Measurements from ENCODE around the gene C1orf141. TPM values are rescaled to one million over a fixed set of nuclear protein-coding genes. Genes with fewer than 3 reads are reported as not detected.
A peak's percentile ranks its signal among the peaks of the same experiment; 100 is the strongest.

C1orf141 gene
- total RNA-seq, 1 donor from 2014 or later = not detected

DNA sequence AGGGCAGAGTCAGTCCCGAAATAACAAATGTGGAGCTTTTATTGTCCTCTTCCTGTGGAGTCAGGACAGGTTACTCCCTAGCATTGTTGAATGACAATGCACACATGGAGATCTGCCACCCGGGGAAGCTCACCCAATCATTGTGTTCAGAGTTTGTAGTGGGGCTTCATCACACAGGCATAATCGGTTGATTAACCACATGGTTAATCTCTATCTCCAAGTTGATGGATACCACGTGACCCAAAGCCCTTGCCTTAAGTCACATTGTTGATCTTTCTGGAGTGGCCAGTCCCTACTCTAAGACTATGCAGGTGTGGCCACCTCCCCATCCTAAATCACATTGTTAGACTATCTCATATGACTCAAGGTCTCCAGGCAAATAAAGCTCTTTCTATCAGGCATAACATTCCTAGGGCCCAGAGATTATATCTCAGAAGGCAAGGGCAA is 2.6 kb upstream of the C1orf141 start:
- H3K27ac Mint-ChIP-seq (ENCODE audit: unreplicated experiment) = no peak overlapping the region
- TF ChIP-seq, protein P1, sequence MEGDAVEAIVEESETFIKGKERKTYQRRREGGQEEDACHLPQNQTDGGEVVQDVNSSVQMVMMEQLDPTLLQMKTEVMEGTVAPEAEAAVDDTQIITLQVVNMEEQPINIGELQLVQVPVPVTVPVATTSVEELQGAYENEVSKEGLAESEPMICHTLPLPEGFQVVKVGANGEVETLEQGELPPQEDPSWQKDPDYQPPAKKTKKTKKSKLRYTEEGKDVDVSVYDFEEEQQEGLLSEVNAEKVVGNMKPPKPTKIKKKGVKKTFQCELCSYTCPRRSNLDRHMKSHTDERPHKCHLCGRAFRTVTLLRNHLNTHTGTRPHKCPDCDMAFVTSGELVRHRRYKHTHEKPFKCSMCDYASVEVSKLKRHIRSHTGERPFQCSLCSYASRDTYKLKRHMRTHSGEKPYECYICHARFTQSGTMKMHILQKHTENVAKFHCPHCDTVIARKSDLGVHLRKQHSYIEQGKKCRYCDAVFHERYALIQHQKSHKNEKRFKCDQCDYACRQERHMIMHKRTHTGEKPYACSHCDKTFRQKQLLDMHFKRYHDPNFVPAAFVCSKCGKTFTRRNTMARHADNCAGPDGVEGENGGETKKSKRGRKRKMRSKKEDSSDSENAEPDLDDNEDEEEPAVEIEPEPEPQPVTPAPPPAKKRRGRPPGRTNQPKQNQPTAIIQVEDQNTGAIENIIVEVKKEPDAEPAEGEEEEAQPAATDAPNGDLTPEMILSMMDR (IDR thresholded peaks at IDR 0.05) = no peak
- no peaks in the 10 kb centered on the region for H3K9me3 Mint-ChIP-seq (ENCODE audit: low read depth)
- no peaks in the 10 kb centered on the region for H3K27me3 Mint-ChIP-seq (ENCODE audit: low read depth)
- no peaks in the 10 kb centered on the region for H3K36me3 Mint-ChIP-seq (ENCODE audit: low read depth)
- H3K4me1 Mint-ChIP-seq (ENCODE audit: low read depth) = peaks cover 8% of the 10 kb centered on the region
- H3K4me3 Mint-ChIP-seq (ENCODE audit: unreplicated experiment) = no peak overlapping the region
- no peak for DNase-seq (ENCODE audit: low spot score)

DNA sequence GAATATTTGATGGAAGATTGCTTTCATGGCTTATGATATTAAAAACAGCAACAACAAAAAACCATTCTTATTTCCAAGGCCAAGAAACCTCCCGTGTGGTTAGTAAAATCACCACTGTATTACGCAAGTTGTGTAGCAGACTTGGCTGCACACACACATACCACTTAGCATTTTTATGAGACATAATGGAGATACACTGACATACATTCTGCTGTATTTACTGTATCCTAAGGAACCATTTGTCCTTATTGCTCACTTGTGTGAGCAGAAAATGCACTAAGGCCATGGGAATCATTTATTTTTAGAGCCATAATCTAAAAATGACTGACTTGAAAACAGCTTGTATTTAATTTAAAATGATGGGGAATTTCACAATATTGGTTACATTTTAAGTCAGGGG is 584 bp upstream of the C1orf141 start:
- TF ChIP-seq, protein P1 (IDR thresholded peaks at IDR 0.05) = no peak
- no peak for DNase-seq (ENCODE audit: low spot score)
- Mint-ChIP-seq H3K36me3 (ENCODE audit: low read depth) (no peaks in the 10 kb centered on the region), H3K27ac (ENCODE audit: unreplicated experiment) (peak overlapping the region; percentile 28), H3K4me1 (ENCODE audit: low read depth) (peaks cover 8% of the 10 kb centered on the region), H3K4me3 (ENCODE audit: unreplicated experiment) (no peak overlapping the region), H3K9me3 (ENCODE audit: low read depth) (no peaks in the 10 kb centered on the region), H3K27me3 (ENCODE audit: low read depth) (no peaks in the 10 kb centered on the region)

DNA sequence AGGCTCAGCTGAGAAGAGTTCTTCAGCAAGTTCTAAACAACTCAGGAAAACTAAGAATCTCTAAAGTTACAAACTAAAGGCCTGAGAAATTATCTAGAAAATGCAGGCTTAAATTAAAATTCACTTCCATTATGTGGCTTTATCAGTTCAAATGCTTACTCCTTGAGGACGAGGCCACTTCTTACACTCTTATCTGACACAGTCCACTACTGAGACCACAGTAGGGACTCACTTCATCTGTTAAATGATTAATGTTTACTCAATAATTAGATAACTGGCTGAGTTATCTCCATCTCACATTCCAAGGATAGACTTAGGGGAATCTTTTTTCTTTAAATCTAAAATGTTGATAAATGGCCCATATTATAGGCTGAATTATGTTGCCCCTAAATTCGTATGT is 1.6 kb downstream of the C1orf141 start:
- DNase-seq (ENCODE audit: low spot score) = no peak
- Mint-ChIP-seq H3K36me3 (ENCODE audit: low read depth) (no peaks in the 10 kb centered on the region), H3K27me3 (ENCODE audit: low read depth) (no peaks in the 10 kb centered on the region), H3K4me3 (ENCODE audit: unreplicated experiment) (no peak overlapping the region), H3K9me3 (ENCODE audit: low read depth) (no peaks in the 10 kb centered on the region), H3K27ac (ENCODE audit: unreplicated experiment) (no peak overlapping the region), H3K4me1 (ENCODE audit: low read depth) (peaks cover 8% of the 10 kb centered on the region)
- TF ChIP-seq, protein P1 (IDR thresholded peaks at IDR 0.05) = no peak

DNA sequence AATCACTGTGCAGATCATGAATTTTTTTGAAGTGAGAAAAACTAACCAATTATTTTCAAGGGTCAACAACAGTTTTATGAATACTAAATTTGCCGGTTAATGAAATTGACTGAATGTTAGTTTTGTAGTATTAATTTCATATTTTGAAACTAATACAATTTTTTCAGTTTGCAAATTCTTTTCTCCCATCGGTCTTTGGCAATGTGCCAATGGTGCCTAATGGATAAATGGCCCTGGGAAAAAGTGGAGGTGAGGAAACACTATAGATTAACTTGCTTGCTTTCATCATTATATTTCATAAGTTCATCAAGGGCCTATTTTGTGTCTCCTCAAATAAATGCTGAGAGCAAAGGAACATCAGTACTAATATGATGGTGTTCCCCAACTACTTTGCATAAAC is 4.1 kb downstream of the C1orf141 start:
- H3K9me3 Mint-ChIP-seq (ENCODE audit: low read depth) = no peaks in the 10 kb centered on the region
- H3K4me1 Mint-ChIP-seq (ENCODE audit: low read depth) = peaks cover 13% of the 10 kb centered on the region
- no peaks in the 10 kb centered on the region for H3K36me3 Mint-ChIP-seq (ENCODE audit: low read depth)
- TF ChIP-seq, protein P1 (IDR thresholded peaks at IDR 0.05) = no peak
- DNase-seq (ENCODE audit: low spot score) = no peak
- no peaks in the 10 kb centered on the region for H3K27me3 Mint-ChIP-seq (ENCODE audit: low read depth)
- no peak overlapping the region for H3K4me3 Mint-ChIP-seq (ENCODE audit: unreplicated experiment)
- H3K27ac Mint-ChIP-seq (ENCODE audit: unreplicated experiment) = no peak overlapping the region

DNA sequence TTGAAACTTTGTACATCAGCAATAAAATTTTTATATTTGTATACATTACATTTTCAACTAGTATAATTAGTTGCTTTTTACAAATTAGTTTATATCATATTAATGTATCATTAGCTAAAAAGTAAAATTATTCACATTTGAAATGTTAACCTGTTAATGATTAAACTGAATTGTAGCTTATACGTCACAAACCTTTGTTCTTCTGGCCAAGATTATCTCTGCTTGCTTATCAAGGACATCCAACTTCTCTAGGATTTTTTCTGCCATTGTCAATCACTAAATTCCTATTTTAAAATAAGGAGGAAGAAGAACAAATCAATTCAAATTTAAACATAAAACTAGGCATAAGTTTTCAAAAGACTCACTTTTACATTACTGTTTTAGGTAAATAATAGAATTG is 7.8 kb downstream of the C1orf141 start:
- no peak overlapping the region for H3K4me3 Mint-ChIP-seq (ENCODE audit: unreplicated experiment)
- TF ChIP-seq, protein P1 (IDR thresholded peaks at IDR 0.05) = no peak
- no peaks in the 10 kb centered on the region for H3K9me3 Mint-ChIP-seq (ENCODE audit: low read depth)
- peaks cover 5% of the 10 kb centered on the region for H3K4me1 Mint-ChIP-seq (ENCODE audit: low read depth)
- no peak overlapping the region for H3K27ac Mint-ChIP-seq (ENCODE audit: unreplicated experiment)
- H3K27me3 Mint-ChIP-seq (ENCODE audit: low read depth) = no peaks in the 10 kb centered on the region
- H3K36me3 Mint-ChIP-seq (ENCODE audit: low read depth) = no peaks in the 10 kb centered on the region
- DNase-seq (ENCODE audit: low spot score) = no peak

Measured in chondrocyte (in vitro differentiated cells).